ENCODE measurements around the gene EHD1.

DNA sequence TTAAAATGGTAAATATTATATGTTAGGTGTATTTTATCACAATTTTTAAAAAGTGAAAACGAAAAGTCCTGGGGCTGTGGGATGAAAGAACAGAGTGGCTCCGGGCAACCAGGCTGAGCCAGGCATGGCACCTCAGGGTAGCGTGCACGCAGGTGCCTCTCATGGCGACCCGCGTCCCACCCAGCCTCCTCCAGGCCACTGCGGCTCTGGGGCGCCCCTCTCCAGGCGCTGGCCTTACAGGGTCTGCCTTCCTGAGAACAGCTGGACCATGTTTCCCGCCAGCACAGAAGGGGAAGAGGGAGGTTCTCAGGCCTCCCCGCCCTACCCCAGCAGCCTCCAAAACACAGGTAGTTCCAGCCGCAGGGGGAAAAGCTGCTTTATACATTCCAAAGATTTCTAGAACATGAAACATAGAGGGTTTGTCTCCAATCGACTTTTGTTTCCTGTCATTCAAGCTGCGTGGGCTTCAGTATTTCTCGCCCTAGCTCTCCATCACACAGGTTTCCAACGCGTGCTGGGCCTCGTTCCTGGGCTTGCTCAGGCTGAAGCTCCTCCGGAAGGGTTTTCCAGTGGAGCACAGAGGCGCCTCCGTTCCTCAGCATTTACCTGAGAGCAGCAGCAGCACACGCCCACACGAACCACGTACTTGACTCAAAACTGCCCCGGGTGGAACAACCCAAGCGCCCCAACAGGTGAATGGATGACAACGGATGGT lies 10.5 kb downstream of the EHD1 start:
- TF ChIP-seq, protein P1, sequence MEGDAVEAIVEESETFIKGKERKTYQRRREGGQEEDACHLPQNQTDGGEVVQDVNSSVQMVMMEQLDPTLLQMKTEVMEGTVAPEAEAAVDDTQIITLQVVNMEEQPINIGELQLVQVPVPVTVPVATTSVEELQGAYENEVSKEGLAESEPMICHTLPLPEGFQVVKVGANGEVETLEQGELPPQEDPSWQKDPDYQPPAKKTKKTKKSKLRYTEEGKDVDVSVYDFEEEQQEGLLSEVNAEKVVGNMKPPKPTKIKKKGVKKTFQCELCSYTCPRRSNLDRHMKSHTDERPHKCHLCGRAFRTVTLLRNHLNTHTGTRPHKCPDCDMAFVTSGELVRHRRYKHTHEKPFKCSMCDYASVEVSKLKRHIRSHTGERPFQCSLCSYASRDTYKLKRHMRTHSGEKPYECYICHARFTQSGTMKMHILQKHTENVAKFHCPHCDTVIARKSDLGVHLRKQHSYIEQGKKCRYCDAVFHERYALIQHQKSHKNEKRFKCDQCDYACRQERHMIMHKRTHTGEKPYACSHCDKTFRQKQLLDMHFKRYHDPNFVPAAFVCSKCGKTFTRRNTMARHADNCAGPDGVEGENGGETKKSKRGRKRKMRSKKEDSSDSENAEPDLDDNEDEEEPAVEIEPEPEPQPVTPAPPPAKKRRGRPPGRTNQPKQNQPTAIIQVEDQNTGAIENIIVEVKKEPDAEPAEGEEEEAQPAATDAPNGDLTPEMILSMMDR (IDR thresholded peaks at IDR 0.05 in 8 of 11, conservative IDR thresholded peaks at IDR 0.05 in 3 of 11), result no peak
- TF ChIP-seq POLR2A (IDR thresholded peaks at IDR 0.05) (no peak), POLR2AphosphoS5 (IDR thresholded peaks at IDR 0.05) (peak in 1 of 3 donors; percentile 71)
